HEK293 (cell line): ENCODE results near the gene NT5M.

Experiments
- CTCF ChIA-PET: fragments of 350-600 bp; formaldehyde crosslinking; extraction: SDS; loops from one replicate; lab custom pipeline; 2021; ENCODE audit warnings: antibody characterized with exemption; lab: Yijun Ruan, JAX
- POLR2A ChIA-PET: fragments of 300-600 bp; formaldehyde crosslinking; extraction: SDS; loops from one replicate; lab custom pipeline; 2020; ENCODE audit warnings: antibody characterized with exemption, inconsistent platforms; lab: Yijun Ruan, JAX
- H3K27ac ChIP-seq: fragments of 200-500 bp; sonication (Bioruptor generic); 2 replicates; pipeline ENCODE4 v1.5.1; 2014; ENCODE audit warnings: low read depth, low read length, control low read depth, inconsistent platforms; ENCODE audit errors: extremely low read depth
- H3K36me3 ChIP-seq, 2 experiments: fragments of 200-500 bp in 1 of 2; sonication (Bioruptor generic) in 1 of 2; 1 replicate in 1 of 2; 2 replicates in 1 of 2; pipeline ENCODE4 v1.5.1; 2014 to 2017; ENCODE audit warnings: inconsistent platforms in 2 of 2, low read length in 2 of 2; ENCODE audit not compliant: control insufficient read depth in 2 of 2, insufficient read depth in 1 of 2
- H3K4me1 ChIP-seq: fragments of 200-500 bp; sonication (Bioruptor generic); 2 replicates; pipeline ENCODE4 v1.5.1; 2014; ENCODE audit warnings: mild to moderate bottlenecking, low read length, inconsistent platforms; ENCODE audit not compliant: control insufficient read depth, insufficient read depth
- H3K4me3 ChIP-seq: 2 replicates; pipeline ENCODE4 v1.5.1; 2011; ENCODE audit warnings: low read depth, mild to moderate bottlenecking, control low read depth, low read length, moderate library complexity
- H3K9me3 ChIP-seq: fragments of 200-500 bp; sonication (Bioruptor generic); 2 replicates; pipeline ENCODE4 v1.5.1; 2014; ENCODE audit warnings: low read depth, low read length, inconsistent platforms; ENCODE audit not compliant: control insufficient read depth, insufficient read depth
- EGR2 ChIP-seq: fragments of 450-650 bp; formaldehyde crosslinking; IDR thresholded peaks from 2 replicates; pipeline ENCODE4 v1.5.1; 2016; ENCODE audit warnings: low read depth, missing biosample characterization, missing genetic modification characterization
- PRDM6 ChIP-seq: fragments of 450-650 bp; formaldehyde crosslinking; IDR thresholded peaks from 2 replicates; pipeline ENCODE4 v1.5.1; 2017; ENCODE audit warnings: missing biosample characterization, missing genetic modification characterization
- RBAK ChIP-seq: fragments of 450-650 bp; formaldehyde crosslinking; IDR thresholded peaks from 2 replicates; pipeline ENCODE4 v1.5.1; 2016; ENCODE audit warnings: missing biosample characterization, missing genetic modification characterization
- SP2 ChIP-seq: fragments of 450-650 bp; formaldehyde crosslinking; IDR thresholded peaks from 2 replicates; pipeline ENCODE4 v1.5.1; 2016; ENCODE audit warnings: missing biosample characterization, missing genetic modification characterization
- TSHZ1 ChIP-seq: fragments of 450-650 bp; formaldehyde crosslinking; IDR thresholded peaks from 2 replicates; pipeline ENCODE4 v1.5.1; 2016; ENCODE audit warnings: missing biosample characterization, missing genetic modification characterization, borderline replicate concordance
- ZBTB8A ChIP-seq: fragments of 450-650 bp; formaldehyde crosslinking; IDR thresholded peaks from 2 replicates; pipeline ENCODE4 v1.5.1; 2016; ENCODE audit warnings: missing biosample characterization, missing genetic modification characterization
- ZNF146 ChIP-seq: fragments of 450-650 bp; formaldehyde crosslinking; IDR thresholded peaks from 2 replicates; pipeline ENCODE4 v1.5.1; 2016; ENCODE audit warnings: missing biosample characterization, missing genetic modification characterization
- ZNF174 ChIP-seq: fragments of 450-650 bp; formaldehyde crosslinking; IDR thresholded peaks from 2 replicates; pipeline ENCODE4 v1.5.0; 2017; ENCODE audit warnings: missing biosample characterization, mild to moderate bottlenecking, missing genetic modification characterization
- ZNF221 ChIP-seq: fragments of 450-650 bp; formaldehyde crosslinking; IDR thresholded peaks from 2 replicates; pipeline ENCODE4 v1.5.1; 2017; ENCODE audit warnings: missing biosample characterization, missing genetic modification characterization, borderline replicate concordance
- ZNF24 ChIP-seq: fragments of 450-650 bp; formaldehyde crosslinking; IDR thresholded peaks from 2 replicates; pipeline ENCODE4 v1.5.1; 2016; ENCODE audit warnings: missing biosample characterization, missing genetic modification characterization
- ZNF362 ChIP-seq: fragments of 450-650 bp; formaldehyde crosslinking; IDR thresholded peaks from 2 replicates; pipeline ENCODE4 v1.5.1; 2016; ENCODE audit warnings: missing biosample characterization, missing genetic modification characterization
- ZNF394 ChIP-seq: fragments of 450-650 bp; formaldehyde crosslinking; IDR thresholded peaks from 2 replicates; pipeline ENCODE4 v1.5.1; 2016; ENCODE audit warnings: missing biosample characterization, missing genetic modification characterization, mild to moderate bottlenecking, moderate library complexity, borderline replicate concordance
- ZNF426 ChIP-seq: fragments of 450-650 bp; formaldehyde crosslinking; IDR thresholded peaks from 2 replicates; pipeline ENCODE4 v1.5.1; 2017; ENCODE audit warnings: missing biosample characterization, missing genetic modification characterization, mild to moderate bottlenecking, inconsistent platforms, moderate library complexity
- ZNF488 ChIP-seq: fragments of 450-650 bp; formaldehyde crosslinking; IDR thresholded peaks from 2 replicates; pipeline ENCODE4 v1.5.1; 2016; ENCODE audit warnings: missing biosample characterization, missing genetic modification characterization
- ZNF521 ChIP-seq: fragments of 450-650 bp; formaldehyde crosslinking; IDR thresholded peaks from 2 replicates; pipeline ENCODE4 v1.5.1; 2017; ENCODE audit warnings: missing biosample characterization, mild to moderate bottlenecking, missing genetic modification characterization
- ZNF548 ChIP-seq: fragments of 450-650 bp; formaldehyde crosslinking; IDR thresholded peaks from 2 replicates; pipeline ENCODE4 v1.5.1; 2016; ENCODE audit warnings: missing biosample characterization, missing genetic modification characterization
- ZNF580 ChIP-seq: fragments of 450-650 bp; formaldehyde crosslinking; IDR thresholded peaks from 2 replicates; pipeline ENCODE4 v1.5.1; 2016; ENCODE audit warnings: missing biosample characterization, missing genetic modification characterization
- ZNF645 ChIP-seq: fragments of 450-650 bp; formaldehyde crosslinking; IDR thresholded peaks from 2 replicates; pipeline ENCODE4; 2016; ENCODE audit warnings: missing biosample characterization, missing genetic modification characterization
- ZNF658 ChIP-seq: fragments of 450-650 bp; formaldehyde crosslinking; IDR thresholded peaks from 2 replicates; pipeline ENCODE4; 2016; ENCODE audit warnings: missing biosample characterization, missing genetic modification characterization
- ZNF704 ChIP-seq: fragments of 450-650 bp; formaldehyde crosslinking; IDR thresholded peaks from 2 replicates; pipeline ENCODE4 v1.5.1; 2016; ENCODE audit warnings: missing biosample characterization, missing genetic modification characterization
- ZXDB ChIP-seq: fragments of 450-650 bp; formaldehyde crosslinking; IDR thresholded peaks from 2 replicates; pipeline ENCODE4 v1.5.1; 2016; ENCODE audit warnings: missing biosample characterization, missing genetic modification characterization

The NT5M gene

GRCh38 chr17:17365476-17366110 is 62.4 kb downstream of the NT5M start (continued):
- no peak for TF ChIP-seq ZNF362
- no peak for TF ChIP-seq ZNF146
- TF ChIP-seq ZBTB8A (tag by site-specific recombination), result no peak
- no peak for TF ChIP-seq TSHZ1
- TF ChIP-seq PRDM6, result no peak
- no peak for TF ChIP-seq ZNF580 (tag by site-specific recombination)
- no peak for TF ChIP-seq SP2
- TF ChIP-seq ZNF548 (tag by site-specific recombination), result no peak
- TF ChIP-seq ZNF704 (tag by site-specific recombination), result no peak
- TF ChIP-seq, all 188 proteins: peak for 0

GRCh38 chr17:17366235-17366634 is 63.1 kb downstream of the NT5M start:
- CTCF ChIA-PET, result interaction anchor here (0.7 to 2.9 kb wide), 8 partner anchors 8 to 276 kb away, joined by 3 to 25 read pairs (median 4); no protein-coding TSS in a partner anchor

GRCh38 chr17:17366941-17367875 is 64.0 kb downstream of the NT5M start:
- POLR2A ChIA-PET, result no interaction called here
- Histone ChIP-seq H3K27ac (no peak overlapping the region), H3K9me3 (no peaks in the 10 kb centered on the region), H3K36me3 (no peaks in the 10 kb centered on the region), H3K4me1 (no peaks in the 10 kb centered on the region), H3K4me3 (no peak overlapping the region)
- CTCF ChIA-PET, result interaction anchor here (0.7 to 2.9 kb wide), 6 partner anchors 9 to 225 kb away, joined by 4 to 25 read pairs (median 4); no protein-coding TSS in a partner anchor
- TF ChIP-seq ZNF645 (tag by site-specific recombination) (no peak), ZXDB (no peak), ZNF658 (tag by site-specific recombination) (no peak), ZNF24 (no peak), ZNF426 (tag by site-specific recombination) (no peak), ZBTB8A (tag by site-specific recombination) (no peak), ZNF488 (tag by site-specific recombination) (no peak), ZNF174 (no peak), ZNF394 (tag by site-specific recombination) (no peak), ZNF521 (tag by site-specific recombination) (no peak), ZNF221 (no peak), EGR2 (tag by site-specific recombination) (no peak)

More at GRCh38 chr17:17366235-17366634, 63.1 kb downstream of the NT5M start:
- H3K4me1 ChIP-seq, result no peaks in the 10 kb centered on the region
- no peaks in the 10 kb centered on the region for H3K36me3 ChIP-seq
- no peak overlapping the region for H3K27ac ChIP-seq
- H3K9me3 ChIP-seq, result no peaks in the 10 kb centered on the region
- H3K4me3 ChIP-seq, result no peak overlapping the region
- POLR2A ChIA-PET, result no interaction called here
- TF ChIP-seq RBAK (tag by site-specific recombination), result peak; percentile 30; the same call in 1 of the 2 replicates
- no peak for TF ChIP-seq ZNF426 (tag by site-specific recombination)
- TF ChIP-seq, all 188 proteins: peak for 1
